Effector memory CD4-positive, alpha-beta T cell (primary cell): Measurements from ENCODE around the gene TMEM98.
"Not testable (repeated sequence)": the region's sequence is repeated elsewhere in the genome, so short reads cannot be mapped to it uniquely, and the experiment has no call there.

Experiments used
- DNase-seq, 3 donors: peaks; one replicate each; pipeline ENCODE4 v3.0.0-alpha.2; 2020
- H3K27ac ChIP-seq: 2 replicates; pipeline ENCODE4 v1.7.0; 2013; ENCODE audit warnings: mild to moderate bottlenecking, low read length, moderate library complexity; ENCODE audit not compliant: insufficient read depth, poor library complexity, severe bottlenecking
- H3K27me3 ChIP-seq: replicated peaks from 2 replicates; pipeline ENCODE4 v1.7.0; 2013; ENCODE audit warnings: mild to moderate bottlenecking, low read length; ENCODE audit not compliant: insufficient read depth, control insufficient read depth, poor library complexity, severe bottlenecking
- H3K36me3 ChIP-seq: 2 replicates; pipeline ENCODE4 v1.7.0; 2013; ENCODE audit warnings: mild to moderate bottlenecking, low read length, moderate library complexity; ENCODE audit not compliant: control insufficient read depth, insufficient read depth
- H3K4me1 ChIP-seq: 2 replicates; pipeline ENCODE4 v1.7.0; 2013; ENCODE audit warnings: low read length, mild to moderate bottlenecking; ENCODE audit not compliant: control insufficient read depth, insufficient read depth, poor library complexity, severe bottlenecking
- H3K4me3 ChIP-seq: 2 replicates; pipeline ENCODE4 v1.7.0; 2013; ENCODE audit warnings: low read length, low read depth, mild to moderate bottlenecking; ENCODE audit not compliant: insufficient read depth, poor library complexity, severe bottlenecking
- H3K9me3 ChIP-seq: 2 replicates; pipeline ENCODE4 v1.7.0; 2013; ENCODE audit warnings: mild to moderate bottlenecking, low read length, moderate library complexity; ENCODE audit not compliant: control insufficient read depth
- total RNA-seq, 3 donors: gene quantifications; one replicate each; lab custom pipeline; 2026; lab: John Stamatoyannopoulos, UW

The TMEM98 gene, protein sequence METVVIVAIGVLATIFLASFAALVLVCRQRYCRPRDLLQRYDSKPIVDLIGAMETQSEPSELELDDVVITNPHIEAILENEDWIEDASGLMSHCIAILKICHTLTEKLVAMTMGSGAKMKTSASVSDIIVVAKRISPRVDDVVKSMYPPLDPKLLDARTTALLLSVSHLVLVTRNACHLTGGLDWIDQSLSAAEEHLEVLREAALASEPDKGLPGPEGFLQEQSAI
- 0 to 0.09 (median 0) reads per million in 3 donors for total RNA-seq

GRCh38 chr17:32927724-32928585 lies at the start of gene TMEM98:
Gene TMEM98, plus strand, starts transcription at chr17:32928153. Its CDS starts 3,376 bp downstream, at chr17:32931529.
- no peak within 1 kb of the TSS for H3K4me3 ChIP-seq

GRCh38 chr17:32878211-32878610 lies 49.7 kb upstream of the TMEM98 start:
- H3K27ac ChIP-seq, result no peak overlapping the region
- DNase-seq, result no peak
- peaks cover 14% of the 10 kb centered on the region for H3K4me1 ChIP-seq
- H3K36me3 ChIP-seq, result no peaks in the 10 kb centered on the region
- H3K4me3 ChIP-seq, result no peak overlapping the region
- H3K9me3 ChIP-seq, result no peaks in the 10 kb centered on the region
- no peaks in the 10 kb centered on the region for H3K27me3 ChIP-seq

More at GRCh38 chr17:32927724-32928585, at the start of gene TMEM98:
- Histone ChIP-seq H3K9me3 (no peaks in the 10 kb centered on the region), H3K36me3 (no peaks in the 10 kb centered on the region), H3K4me1 (peaks cover 4% of the 10 kb centered on the region), H3K27me3 (peaks cover 9% of the 10 kb centered on the region), H3K27ac (no peak within 1 kb of the TSS)
- no peak for DNase-seq

GRCh38 chr17:32879134-32879533 lies 48.8 kb upstream of the TMEM98 start:
- Histone ChIP-seq H3K4me3 (no peak overlapping the region), H3K4me1 (peaks cover 14% of the 10 kb centered on the region), H3K36me3 (no peaks in the 10 kb centered on the region), H3K27me3 (no peaks in the 10 kb centered on the region), H3K27ac (no peak overlapping the region), H3K9me3 (no peaks in the 10 kb centered on the region)
- DNase-seq, result no peak

- H3K27ac ChIP-seq, result no peak overlapping the region
- no peak for DNase-seq
- H3K9me3 ChIP-seq, result no peaks in the 10 kb centered on the region
- no peaks in the 10 kb centered on the region for H3K36me3 ChIP-seq
- peaks cover 11% of the 10 kb centered on the region for H3K4me1 ChIP-seq
- no peak overlapping the region for H3K4me3 ChIP-seq
- H3K27me3 ChIP-seq, result no peaks in the 10 kb centered on the region
Observed at GRCh38 chr17:32880671-32881453, 47.1 kb upstream of the TMEM98 start.

DNA sequence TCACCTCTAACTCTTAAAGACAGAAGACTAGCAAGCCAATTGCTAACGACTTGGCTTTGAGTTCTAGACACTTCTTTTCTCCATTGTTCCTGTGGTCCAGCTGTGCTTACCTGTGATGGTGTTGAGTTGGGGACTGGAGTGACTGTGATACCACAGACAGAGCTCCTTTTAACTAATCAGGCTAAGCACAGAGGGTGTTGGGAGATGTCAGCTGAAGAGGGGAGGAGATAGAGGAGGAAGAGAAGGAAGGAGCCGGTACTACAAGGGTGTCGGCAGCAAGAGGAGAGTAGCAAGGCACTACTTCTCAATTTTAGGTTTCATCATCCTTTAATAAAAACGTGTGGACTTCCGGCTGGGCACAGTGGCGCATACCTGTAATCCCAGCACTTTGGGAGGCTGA lies 45.9 kb upstream of the TMEM98 start:
- no peak for DNase-seq
- H3K4me3 ChIP-seq, result no peak overlapping the region
- H3K4me1 ChIP-seq, result peaks cover 6% of the 10 kb centered on the region
- H3K9me3 ChIP-seq, result no peaks in the 10 kb centered on the region
- H3K27me3 ChIP-seq, result no peaks in the 10 kb centered on the region
- no peak overlapping the region for H3K27ac ChIP-seq
- H3K36me3 ChIP-seq, result no peaks in the 10 kb centered on the region

DNA sequence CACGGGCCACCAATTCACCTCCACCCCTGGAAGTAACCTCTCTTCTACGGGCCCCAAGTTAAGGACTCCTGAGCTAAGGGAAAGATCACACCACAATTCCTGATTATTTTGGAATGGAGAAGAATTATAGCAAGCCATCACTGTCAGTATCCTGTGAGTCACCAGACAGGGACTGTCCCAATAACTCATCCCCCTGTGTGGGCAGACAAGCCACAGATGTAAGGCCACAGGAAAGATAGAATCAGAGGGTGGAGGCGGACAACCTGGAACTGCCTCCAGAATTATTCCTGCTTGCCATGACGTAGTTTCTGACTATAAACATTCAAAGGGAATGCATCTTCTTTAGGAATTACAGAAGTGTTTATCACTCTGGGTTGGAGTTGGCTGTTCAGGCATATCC lies 45.2 kb upstream of the TMEM98 start:
- Histone ChIP-seq H3K4me3 (no peak overlapping the region), H3K4me1 (peaks cover 1% of the 10 kb centered on the region), H3K36me3 (no peaks in the 10 kb centered on the region), H3K9me3 (no peaks in the 10 kb centered on the region), H3K27ac (no peak overlapping the region), H3K27me3 (no peaks in the 10 kb centered on the region)
- DNase-seq, result no peak

- not testable (repeated sequence) for H3K4me1 ChIP-seq, H3K27me3 ChIP-seq, H3K9me3 ChIP-seq, H3K27ac ChIP-seq, H3K4me3 ChIP-seq, DNase-seq, H3K36me3 ChIP-seq
Observed at GRCh38 chr17:32886951-32887350, 41.0 kb upstream of the TMEM98 start.

- H3K4me3 ChIP-seq, H3K36me3 ChIP-seq, H3K27ac ChIP-seq, H3K27me3 ChIP-seq, H3K4me1 ChIP-seq, DNase-seq, H3K9me3 ChIP-seq: not testable (repeated sequence)
Observed at GRCh38 chr17:32887410-32887809, 40.5 kb upstream of the TMEM98 start.

- no peaks in the 10 kb centered on the region for H3K36me3 ChIP-seq
- H3K4me3 ChIP-seq, result no peak overlapping the region
- DNase-seq, result no peak
- no peak overlapping the region for H3K27ac ChIP-seq
- no peaks in the 10 kb centered on the region for H3K9me3 ChIP-seq
- H3K4me1 ChIP-seq, result no peaks in the 10 kb centered on the region
- H3K27me3 ChIP-seq, result no peaks in the 10 kb centered on the region
Observed at GRCh38 chr17:32894245-32894644, 33.7 kb upstream of the TMEM98 start.
